IMR-90 (cell line): ENCODE results near the gene THEMIS2. TPM values are rescaled to one million over a fixed set of nuclear protein-coding genes. Genes with fewer than 3 reads are reported as not detected.

Experiments used
- ATAC-seq: fragments of 200-7000 bp; cut with Tn5 transposase; 2 replicates; pipeline ENCODE4 v1.9.1; 2020; ENCODE audit warnings: low read depth, mild to moderate bottlenecking, moderate library complexity
- BruUV-seq: library from RNA; stranded (reverse); fragments of 400-500 nt; replicated peaks from 2 replicates; lab custom pipeline; 2021; lab: Mats Ljungman, UMichigan
- CTCF ChIA-PET: fragments of 300-600 bp; formaldehyde crosslinking; extraction: SDS; loops from one replicate; lab custom pipeline; 2021; ENCODE audit warnings: antibody characterized with exemption; lab: Yijun Ruan, JAX
- POLR2A ChIA-PET: fragments of 300-600 bp; sonication (Branson Sonifier 250); formaldehyde crosslinking; loops from one replicate; lab custom pipeline; 2022; ENCODE audit warnings: antibody characterized with exemption; ENCODE audit not compliant: unreplicated experiment; lab: Charles Lee
- DNase-seq: peaks from one replicate; pipeline ENCODE4 v3.0.0; 2013
- H2AFZ ChIP-seq: replicated peaks from 2 replicates; pipeline ENCODE3; 2013; ENCODE audit warnings: low read length, mild to moderate bottlenecking; ENCODE audit not compliant: poor library complexity
- H2AK5ac ChIP-seq: 2 replicates; pipeline ENCODE4 v1.6.1; 2013; ENCODE audit warnings: low read depth, low read length, inconsistent platforms
- H2AK9ac ChIP-seq: replicated peaks from 2 replicates; pipeline ENCODE3; 2013; ENCODE audit warnings: mild to moderate bottlenecking, low read depth, low read length, moderate library complexity; ENCODE audit not compliant: poor library complexity
- H2BK120ac ChIP-seq: 2 replicates; pipeline ENCODE4 v1.6.1; 2013; ENCODE audit warnings: low read depth, low read length, inconsistent platforms
- H2BK15ac ChIP-seq: 3 replicates; pipeline ENCODE4 v1.6.1; 2013; ENCODE audit warnings: low read depth, low read length, inconsistent platforms
- H2BK20ac ChIP-seq: 2 replicates; pipeline ENCODE4 v1.6.1; 2013; ENCODE audit warnings: low read depth, mild to moderate bottlenecking, inconsistent platforms, low read length, moderate library complexity
- H2BK5ac ChIP-seq: 2 replicates; pipeline ENCODE4 v1.6.1; 2013; ENCODE audit warnings: mild to moderate bottlenecking, low read depth, low read length, inconsistent platforms; ENCODE audit not compliant: poor library complexity, severe bottlenecking
- H3K14ac ChIP-seq: replicated peaks from 2 replicates; pipeline ENCODE4 v1.6.1; 2013; ENCODE audit warnings: low read depth, low read length, inconsistent platforms
- H3K18ac ChIP-seq: 2 replicates; pipeline ENCODE4 v1.6.1; 2013; ENCODE audit warnings: low read depth, low read length, control low read depth
- H3K23ac ChIP-seq: 2 replicates; pipeline ENCODE4 v1.6.1; 2013; ENCODE audit warnings: low read depth, low read length, inconsistent platforms
- H3K27ac ChIP-seq: 2 replicates; pipeline ENCODE4 v1.5.1; 2013; ENCODE audit warnings: mild to moderate bottlenecking, control low read depth, low read length; ENCODE audit not compliant: insufficient read depth
- H3K27me3 ChIP-seq: 2 replicates; pipeline ENCODE4 v1.6.1; 2013; ENCODE audit warnings: low read length; ENCODE audit not compliant: control insufficient read depth, insufficient read depth
- H3K36me3 ChIP-seq: 2 replicates; pipeline ENCODE4 v1.6.1; 2013; ENCODE audit warnings: low read length, mixed read lengths; ENCODE audit not compliant: control insufficient read depth, insufficient read depth
- H3K4ac ChIP-seq: 2 replicates; pipeline ENCODE4 v1.6.1; 2013; ENCODE audit warnings: low read depth, low read length, inconsistent platforms
- H3K4me1 ChIP-seq: 2 replicates; pipeline ENCODE4 v1.6.1; 2013; ENCODE audit warnings: low read length, mixed read lengths; ENCODE audit not compliant: control insufficient read depth, insufficient read depth
- H3K4me2 ChIP-seq: 2 replicates; pipeline ENCODE4 v1.6.1; 2013; ENCODE audit warnings: low read depth, mild to moderate bottlenecking, control low read depth, low read length, moderate library complexity
- H3K4me3 ChIP-seq: 2 replicates; pipeline ENCODE4 v1.5.1; 2013; ENCODE audit warnings: low read depth, mild to moderate bottlenecking, control low read depth, low read length, moderate library complexity; ENCODE audit not compliant: insufficient read depth
- H3K56ac ChIP-seq: 2 replicates; pipeline ENCODE4 v1.6.1; 2013; ENCODE audit warnings: low read length, inconsistent platforms; ENCODE audit not compliant: insufficient read depth; ENCODE audit errors: extremely low read depth
- H3K79me1 ChIP-seq, 2 experiments: 2 replicates each; pipeline ENCODE4 v1.6.1; 2013; ENCODE audit warnings: low read length in 2 of 2, inconsistent platforms in 1 of 2, low read depth in 1 of 2
- H3K9ac ChIP-seq: 2 replicates; pipeline ENCODE4 v1.6.1; 2013; ENCODE audit warnings: low read depth, low read length, control low read depth
- H3K9me1 ChIP-seq: 2 replicates; pipeline ENCODE4 v1.6.1; 2013; ENCODE audit warnings: low read length, inconsistent platforms; ENCODE audit not compliant: insufficient read depth
- H3K9me3 ChIP-seq: 2 replicates; pipeline ENCODE4 v1.6.1; 2013; ENCODE audit warnings: low read length; ENCODE audit not compliant: control insufficient read depth, insufficient read depth
- H4K20me1 ChIP-seq: 2 replicates; pipeline ENCODE4 v1.6.1; 2013; ENCODE audit warnings: low read length, inconsistent platforms; ENCODE audit not compliant: insufficient read depth
- H4K5ac ChIP-seq: 2 replicates; pipeline ENCODE4 v1.6.1; 2013; ENCODE audit warnings: mild to moderate bottlenecking, low read depth, low read length, control low read depth
- H4K8ac ChIP-seq, 2 experiments: 2 replicates each; pipeline ENCODE4 v1.6.1; 2013; ENCODE audit warnings: low read depth in 2 of 2, low read length in 2 of 2, control low read depth in 1 of 2, inconsistent platforms in 1 of 2
- H4K91ac ChIP-seq: 2 replicates; pipeline ENCODE4 v1.6.1; 2013; ENCODE audit warnings: low read depth, low read length, inconsistent platforms; ENCODE audit not compliant: insufficient read depth
- CEBPB ChIP-seq: IDR thresholded peaks from 2 replicates; pipeline ENCODE4 v1.6.1; 2012; ENCODE audit warnings: low read depth, low read length, improper control_type of control experiment
- CHD1 ChIP-seq: IDR thresholded peaks from 2 replicates; pipeline ENCODE4 v1.6.1; 2012; ENCODE audit warnings: low read depth, low read length, improper control_type of control experiment
- MAZ ChIP-seq: IDR thresholded peaks from 2 replicates; pipeline ENCODE4 v1.6.1; 2012; ENCODE audit warnings: low read depth, mild to moderate bottlenecking, low read length, improper control_type of control experiment, moderate library complexity, borderline replicate concordance
- POLR2A ChIP-seq: IDR thresholded peaks from 2 replicates; pipeline ENCODE4 v1.6.1; 2012; ENCODE audit warnings: mild to moderate bottlenecking, low read depth, low read length
- RCOR1 ChIP-seq: IDR thresholded peaks from 2 replicates; pipeline ENCODE4 v1.6.1; 2012; ENCODE audit warnings: mild to moderate bottlenecking, low read length, improper control_type of control experiment; ENCODE audit not compliant: insufficient replicate concordance
- RFX5 ChIP-seq: IDR thresholded peaks from 2 replicates; pipeline ENCODE4 v1.8.0; 2012; ENCODE audit warnings: low read depth, mild to moderate bottlenecking, low read length, moderate library complexity
- SMC3 ChIP-seq: fragments of 150-350 bp; IDR thresholded peaks from 2 replicates; pipeline ENCODE4 v1.6.1; 2016; ENCODE audit warnings: low read depth, mild to moderate bottlenecking, antibody characterized with exemption, low read length, moderate library complexity
- dilution Hi-C: fragments of 300-500 bp; cut with HindIII; formaldehyde crosslinking; loops from one replicate; pipeline ENCODE4 v1.14.3; 2018; ENCODE audit warnings: low sequenced_read_pairs; ENCODE audit not compliant: unreplicated experiment
- in situ Hi-C: fragments of 300-500 bp; cut with MboI; formaldehyde crosslinking; loops from 3 replicates; pipeline ENCODE4 v1.14.3; 2019; ENCODE audit warnings: low sequenced_read_pairs, inconsistent platforms, mixed read lengths
- intact Hi-C: fragments of 100-400 bp; cut with micrococcal nuclease; formaldehyde crosslinking; loops from 2 replicates; pipeline ENCODE4 v1.10.0; 2022
- polyA plus RNA-seq, 3 experiments: library from polyadenylated mRNA; depleted of rRNA; stranded (reverse); fragments of >200 nt; gene quantifications; 2 replicates each; pipeline ENCODE4 v1.2.3, GENCODE V29; 2012; ENCODE audit warnings: low replicate concordance in 1 of 3
- total RNA-seq: library from RNA; depleted of rRNA; stranded (reverse); fragments of >200 nt; gene quantifications from 2 replicates; pipeline ENCODE4 v1.2.3, GENCODE V29; 2012

Gene THEMIS2
- total and polyA plus RNA-seq, 2 of the 4 experiments (the other 2 are of a cell fraction), result 4.5 to 5.0 TPM

DNA sequence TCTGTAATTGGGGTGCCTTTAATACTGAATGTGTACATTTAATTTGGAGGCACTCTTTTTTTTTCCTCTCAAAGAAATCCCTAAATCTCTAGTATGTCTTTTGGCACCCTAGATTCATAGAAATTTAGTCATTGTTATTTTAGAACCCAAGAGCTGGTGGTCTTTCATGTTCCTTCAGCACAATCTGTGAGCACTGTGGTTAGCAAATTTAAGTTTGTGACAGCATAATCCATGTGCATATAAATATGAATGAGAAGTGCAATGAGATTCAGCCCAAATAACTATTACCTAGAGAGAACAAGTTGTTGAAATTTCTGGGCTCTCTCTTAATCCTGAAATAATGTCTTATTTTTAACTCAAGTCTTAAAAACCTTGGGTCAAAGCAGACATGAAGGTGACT, 37.3 kb upstream of the THEMIS2 start:
- Histone ChIP-seq H3K79me1 (peaks cover 39 to 55% of the 10 kb centered on the region in 2 experiments), H2AK9ac (no peak overlapping the region), H3K23ac (no peak overlapping the region), H2BK20ac (no peak overlapping the region), H3K4me1 (peaks cover 7% of the 10 kb centered on the region; the same call in 1 of the 2 replicates), H2AK5ac (no peak overlapping the region), H2BK15ac (no peak overlapping the region), H3K9ac (no peak overlapping the region), H2AFZ (no peak overlapping the region), H3K9me1 (no peaks in the 10 kb centered on the region; the same call in 1 of the 2 replicates), H3K18ac (no peak overlapping the region), H3K4me2 (no peak overlapping the region), H4K20me1 (peaks cover 4% of the 10 kb centered on the region), H3K27me3 (no peaks in the 10 kb centered on the region), H4K5ac (no peak overlapping the region), H4K91ac (no peak overlapping the region), H4K8ac (no peak overlapping the region), H3K27ac (no peak overlapping the region), H2BK5ac (no peak overlapping the region), H3K9me3 (no peaks in the 10 kb centered on the region), H3K36me3 (peaks cover 13% of the 10 kb centered on the region), H2BK120ac (no peak overlapping the region), H3K56ac (no peak overlapping the region), H3K14ac (no peak overlapping the region), H3K4ac (no peak overlapping the region), H3K4me3 (no peak overlapping the region)
- ATAC-seq (no peak), DNase-seq (no peak)
- BruUV-seq, result no TSS peak
- intact Hi-C loops, result no loop called here
- ChIA-PET CTCF (no interaction called here), POLR2A (interaction anchor here (0.5 kb wide), 1 partner anchor 35 kb away, joined by 4 read pairs; no protein-coding TSS in a partner anchor)
- dilution Hi-C loops, result no loop called here
- no peak for TF ChIP-seq SMC3
- no peak for TF ChIP-seq MAZ
- TF ChIP-seq CHD1, result no peak
- no peak for TF ChIP-seq CEBPB
- TF ChIP-seq RFX5, result no peak
- TF ChIP-seq RCOR1, result no peak
- TF ChIP-seq POLR2A, result no peak
- in situ Hi-C loops, result no loop called here
